Tibial nerve (tissue), 4 donors: ENCODE data around the gene LDB1.

Experiments used
- EP300 ChIP-seq, 2 donors: sonication (generic); formaldehyde crosslinking; IDR thresholded peaks; one replicate each; pipeline ENCODE4 v1.6.1; 2017; ENCODE audit warnings: antibody characterized with exemption in 2 of 2, mild to moderate bottlenecking in 1 of 2
- POLR2A ChIP-seq, 2 donors: fragments of 450-650 bp; IDR thresholded peaks; one replicate each; pipeline ENCODE4 v1.6.1; 2017; ENCODE audit warnings: antibody characterized with exemption in 2 of 2, mild to moderate bottlenecking in 2 of 2, moderate library complexity in 2 of 2
- TF ChIP-seq, protein P1 (sequence below), 5 experiments: fragments of 200-600 bp in 3 of 5; fragments of 450-650 bp in 2 of 5; sonication (generic) in 3 of 5; IDR thresholded peaks; one replicate each; pipeline ENCODE4 v1.5.1; 2016 to 2019; ENCODE audit warnings: antibody characterized with exemption in 5 of 5, mild to moderate bottlenecking in 3 of 5, moderate library complexity in 2 of 5

GRCh38 chr10:102121739-102122372 is 1.7 kb upstream of the LDB1 start:
- TF ChIP-seq, protein P1, sequence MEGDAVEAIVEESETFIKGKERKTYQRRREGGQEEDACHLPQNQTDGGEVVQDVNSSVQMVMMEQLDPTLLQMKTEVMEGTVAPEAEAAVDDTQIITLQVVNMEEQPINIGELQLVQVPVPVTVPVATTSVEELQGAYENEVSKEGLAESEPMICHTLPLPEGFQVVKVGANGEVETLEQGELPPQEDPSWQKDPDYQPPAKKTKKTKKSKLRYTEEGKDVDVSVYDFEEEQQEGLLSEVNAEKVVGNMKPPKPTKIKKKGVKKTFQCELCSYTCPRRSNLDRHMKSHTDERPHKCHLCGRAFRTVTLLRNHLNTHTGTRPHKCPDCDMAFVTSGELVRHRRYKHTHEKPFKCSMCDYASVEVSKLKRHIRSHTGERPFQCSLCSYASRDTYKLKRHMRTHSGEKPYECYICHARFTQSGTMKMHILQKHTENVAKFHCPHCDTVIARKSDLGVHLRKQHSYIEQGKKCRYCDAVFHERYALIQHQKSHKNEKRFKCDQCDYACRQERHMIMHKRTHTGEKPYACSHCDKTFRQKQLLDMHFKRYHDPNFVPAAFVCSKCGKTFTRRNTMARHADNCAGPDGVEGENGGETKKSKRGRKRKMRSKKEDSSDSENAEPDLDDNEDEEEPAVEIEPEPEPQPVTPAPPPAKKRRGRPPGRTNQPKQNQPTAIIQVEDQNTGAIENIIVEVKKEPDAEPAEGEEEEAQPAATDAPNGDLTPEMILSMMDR (IDR thresholded peaks at IDR 0.05), result no peak
- TF ChIP-seq POLR2A (IDR thresholded peaks at IDR 0.05) (no peak), EP300 (IDR thresholded peaks at IDR 0.05) (no peak)
